D721Med (cell line): ENCODE data around the gene KCNS1.

Experiments
- DNase-seq: peaks from one replicate; pipeline ENCODE4 v3.0.0; 2011; ENCODE audit warnings: low spot score; ENCODE audit not compliant: insufficient read length
- FAIRE-seq: peaks from 2 replicates; lab custom pipeline; 2011; peaks lifted over from hg19 to GRCh38; lab: Jason Lieb, UNC
- CTCF ChIP-seq: IDR thresholded peaks from 2 replicates; pipeline ENCODE4 v1.5.1; 2012; ENCODE audit warnings: mild to moderate bottlenecking, control low read depth; ENCODE audit not compliant: insufficient read depth; ENCODE audit errors: missing control alignments

Gene KCNS1

GRCh38 chr20:45124365-45124764 is 23.4 kb upstream of the KCNS1 start, which contains the start of gene WFDC12:
Gene WFDC12 (minus strand): TSS chr20:45124465. CDS start chr20:45124447, 18 bp downstream.
- FAIRE-seq (no peak), DNase-seq (no peak)

DNA sequence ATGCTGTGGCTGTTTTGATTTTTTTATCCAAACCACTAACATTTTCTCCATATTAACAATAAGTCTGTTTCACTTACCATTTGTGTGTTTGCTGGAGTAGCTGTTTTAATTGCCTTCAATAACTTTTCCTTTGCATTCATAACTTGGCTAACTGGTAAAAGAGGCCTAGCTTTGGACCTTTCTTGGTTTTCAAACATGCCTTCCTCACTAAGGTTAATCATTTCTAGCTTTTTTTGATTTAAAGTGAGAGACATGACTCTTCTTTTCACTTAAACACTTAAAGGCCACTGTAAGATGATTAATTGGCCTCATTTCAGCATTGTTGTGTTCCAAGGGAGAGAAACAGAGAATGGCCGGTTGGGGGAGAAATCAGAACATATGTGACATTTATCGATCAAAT is 20.5 kb upstream of the KCNS1 start:
- no peak for TF ChIP-seq CTCF
- no peak for FAIRE-seq
- no peak for DNase-seq

More at GRCh38 chr20:45124365-45124764, 23.4 kb upstream of the KCNS1 start, which contains the start of gene WFDC12:
- no peak for TF ChIP-seq CTCF

DNA sequence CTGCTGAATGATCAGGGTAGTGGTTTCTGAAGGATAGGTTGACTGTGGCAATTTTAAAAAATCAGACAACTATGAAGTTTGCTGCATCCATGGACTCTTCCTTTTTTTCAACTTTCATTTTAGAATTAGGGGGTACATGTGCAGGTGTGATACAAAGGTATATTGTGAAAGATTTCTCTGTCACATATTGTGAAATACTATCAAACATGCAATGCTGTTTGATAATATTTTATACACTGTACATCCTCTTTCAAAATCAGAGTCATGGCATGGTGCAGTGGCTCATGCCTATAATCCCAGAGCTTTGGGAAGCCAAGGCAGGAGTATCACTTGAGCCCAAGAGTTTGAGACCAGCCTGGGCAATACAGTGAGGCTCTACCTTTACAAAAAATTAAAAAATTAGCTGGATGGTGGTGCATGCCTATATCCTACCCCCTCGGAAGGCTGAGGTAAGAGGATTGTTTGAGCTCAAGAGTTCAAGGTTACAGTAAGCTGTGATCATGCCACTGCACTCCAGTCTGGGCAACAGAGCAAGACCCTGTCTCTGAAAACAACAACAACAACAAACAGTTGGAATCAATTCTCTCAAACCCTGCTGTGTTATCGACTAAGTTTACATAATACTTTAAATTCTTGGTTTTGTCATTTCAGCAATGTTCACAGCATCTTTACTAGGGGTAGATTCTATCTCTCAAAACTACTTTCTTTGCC is 18.8 kb upstream of the KCNS1 start:
- DNase-seq (no peak), FAIRE-seq (no peak)
- no peak for TF ChIP-seq CTCF

DNA sequence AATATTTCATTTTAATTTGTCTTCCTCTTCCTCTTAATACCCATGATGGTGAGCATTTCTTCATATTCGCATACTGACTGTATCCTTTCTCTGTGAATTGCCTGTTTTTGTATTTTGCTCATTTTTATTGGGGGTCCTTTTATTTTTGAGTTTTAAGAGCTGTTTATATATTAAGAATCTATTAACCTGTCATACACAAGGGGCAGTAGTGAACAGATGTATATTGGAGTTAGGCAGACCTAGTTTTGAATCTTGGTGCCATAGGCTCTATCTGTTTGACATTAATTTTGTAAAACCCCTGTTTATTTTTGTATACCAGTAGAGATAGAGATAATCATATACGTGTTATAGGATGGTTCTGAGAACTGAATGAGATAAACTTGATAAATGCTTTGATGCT is 17.1 kb upstream of the KCNS1 start:
- DNase-seq (no peak), FAIRE-seq (no peak)
- no peak for TF ChIP-seq CTCF

GRCh38 chr20:45117581-45117980 is 16.7 kb upstream of the KCNS1 start:
- FAIRE-seq (no peak), DNase-seq (no peak)
- no peak for TF ChIP-seq CTCF

GRCh38 chr20:45115829-45116228 is 14.9 kb upstream of the KCNS1 start:
- TF ChIP-seq CTCF, result no peak
- DNase-seq (no peak), FAIRE-seq (no peak)

DNA sequence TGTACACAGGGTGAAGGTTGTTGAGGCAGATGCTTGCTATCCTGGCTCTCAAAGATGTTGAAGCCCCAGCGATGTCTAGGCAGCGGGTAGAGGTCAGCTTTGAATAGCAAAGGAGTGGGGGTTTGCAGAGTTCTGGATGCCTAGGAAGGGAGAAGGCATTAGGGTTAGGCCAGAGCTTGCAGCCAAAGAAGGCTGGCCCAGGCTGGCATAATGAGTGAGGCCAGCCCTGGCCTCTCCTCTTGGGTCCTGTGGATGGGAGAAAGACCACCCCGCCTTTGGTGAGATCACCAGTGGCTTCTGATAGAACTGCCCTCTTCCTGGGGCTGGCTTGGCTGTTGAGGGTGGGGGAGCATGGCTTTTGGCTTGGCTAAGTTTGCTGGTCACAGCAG is 14.5 kb upstream of the KCNS1 start:
- TF ChIP-seq CTCF, result no peak
- DNase-seq (no peak), FAIRE-seq (no peak)
